Left ventricle myocardium superior (tissue), 1 donor: ENCODE measurements around the gene DRD3. TPM values are rescaled to one million over a fixed set of nuclear protein-coding genes. Genes with fewer than 3 reads are reported as not detected.

Source experiments
- ATAC-seq: fragments of 200-7000 bp; cut with Tn5 transposase; one replicate; pipeline ENCODE4 v1.9.1; 2020; ENCODE audit warnings: mild to moderate bottlenecking, moderate library complexity
- DNase-seq: peaks from one replicate; pipeline ENCODE4 v3.0.0-alpha.2; 2020
- intact Hi-C: fragments of 100-400 bp; cut with micrococcal nuclease; formaldehyde crosslinking; loops from one replicate; pipeline ENCODE4 v1.11.0; 2022
- total RNA-seq: library from RNA; stranded (reverse); fragmentation: NEBNext Ultra II Directional; extraction: Animal tissue kit (Norgen Biotek cat#: 25700); gene quantifications from one replicate; pipeline ENCODE4 v1.2.1, GENCODE V29; 2021
- donor health status: DM: no; HTN: yes; CAD: no; lungs with severe emphysema.

DRD3 gene
- total RNA-seq, 1 donor from 2014 or later = not detected

DNA sequence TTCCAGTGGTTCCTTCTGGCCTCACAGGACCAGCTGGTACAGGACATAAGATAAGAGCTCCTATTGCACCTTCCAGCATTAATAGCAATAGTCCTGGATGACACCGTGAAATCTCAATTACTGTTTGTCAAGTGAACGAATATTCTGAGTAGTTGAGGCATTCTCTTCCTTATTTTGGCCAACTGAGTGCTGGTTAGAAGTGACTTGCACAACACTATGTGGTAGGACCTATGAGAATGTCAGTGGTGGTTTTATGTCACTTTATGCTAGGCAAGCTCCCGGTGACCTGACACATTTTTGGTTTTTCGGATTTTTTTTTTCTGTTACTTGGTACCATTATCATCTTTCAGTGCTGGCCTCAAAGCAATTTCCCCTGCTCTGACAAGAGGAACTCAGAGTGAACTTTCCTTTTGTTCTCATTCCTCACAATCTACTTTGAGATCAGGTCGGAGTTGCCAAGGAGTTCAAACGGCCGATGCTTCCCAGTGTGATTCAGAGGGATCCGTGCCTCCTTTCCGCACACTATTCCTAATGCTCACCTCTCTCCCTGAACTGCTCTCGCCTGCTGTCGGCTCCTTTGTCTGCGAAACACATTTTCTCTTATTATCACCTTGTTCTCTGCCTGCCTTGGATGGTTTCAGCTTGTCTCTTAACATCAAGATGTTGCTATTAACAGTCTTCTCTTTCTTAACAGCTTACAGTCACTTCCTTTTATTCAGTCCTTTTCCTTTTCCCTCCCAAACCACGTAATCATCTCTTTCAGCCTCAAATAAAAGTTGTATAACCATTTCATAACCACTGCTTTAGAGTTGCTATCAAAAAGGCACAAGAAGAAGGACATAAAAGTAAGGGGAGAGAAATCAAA, 86.5 kb downstream of the DRD3 start:
- intact Hi-C loops = no loop called here
- ATAC-seq (peak; percentile 29), DNase-seq (no peak)

DNA sequence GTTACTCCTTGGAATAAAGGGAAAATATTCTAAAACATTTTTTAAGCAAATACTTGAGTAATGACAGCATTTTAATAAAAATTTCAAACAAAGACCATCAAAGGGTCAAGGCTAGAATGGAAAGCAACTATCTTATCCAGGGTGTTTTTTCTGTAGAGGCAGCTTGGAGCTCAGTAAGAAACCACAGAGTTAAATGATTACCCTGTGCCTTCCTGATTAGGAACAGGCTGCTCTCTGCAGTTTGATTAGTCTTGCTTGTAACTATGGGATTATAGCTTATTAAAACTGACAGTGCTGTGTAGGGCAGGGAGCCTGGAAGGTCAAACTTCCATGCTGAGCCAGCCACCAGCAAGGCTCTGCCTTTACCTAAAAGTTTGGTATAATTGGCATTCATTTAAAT, 89.2 kb downstream of the DRD3 start:
- ATAC-seq (no peak), DNase-seq (no peak)
- intact Hi-C loops = no loop called here

DNA sequence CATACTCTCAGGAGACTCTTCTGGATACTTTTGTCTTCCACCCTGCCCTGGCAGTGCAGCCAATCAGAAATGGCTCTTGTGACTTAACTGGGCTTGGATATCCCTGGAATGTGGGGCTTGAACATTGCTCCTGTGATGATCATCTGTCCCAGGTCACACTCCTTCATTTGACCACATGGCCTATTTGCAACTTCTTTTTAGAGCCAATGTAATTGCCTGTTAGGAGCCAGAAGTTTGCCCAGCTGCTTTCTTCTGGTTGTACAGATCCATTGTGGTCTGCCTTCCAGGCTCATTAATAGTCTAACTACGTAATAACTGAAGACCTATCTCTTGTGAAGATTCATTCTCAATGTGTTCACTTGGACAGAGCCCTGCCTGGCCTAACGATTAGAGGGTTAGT, 92.5 kb downstream of the DRD3 start:
- no peak for ATAC-seq
- intact Hi-C loops = no loop called here
- DNase-seq = no peak

- intact Hi-C loops = no loop called here
- ATAC-seq = no peak
- DNase-seq = no peak
Observed at GRCh38 chr3:114083112-114083511, 95.7 kb downstream of the DRD3 start.

DNA sequence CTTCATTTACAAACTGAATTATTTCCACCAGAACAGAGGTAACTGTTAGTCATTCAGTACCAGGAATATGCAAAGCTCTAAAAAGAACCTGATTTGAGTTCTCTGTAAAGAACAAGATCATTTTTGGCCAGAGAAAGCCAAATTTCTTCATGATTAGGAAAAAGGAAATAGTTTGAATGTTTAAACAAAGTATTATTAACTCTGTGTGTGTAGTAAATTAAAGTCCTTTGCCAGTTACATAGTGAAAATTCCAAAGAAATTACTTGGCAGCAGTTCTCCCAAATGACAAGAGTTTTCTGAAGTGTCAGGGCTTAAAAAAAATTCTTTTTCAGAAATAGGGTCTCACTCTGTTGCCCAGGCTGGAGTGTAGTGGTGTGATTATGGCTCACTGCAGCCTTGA, 97.8 kb downstream of the DRD3 start:
- no peak for ATAC-seq
- intact Hi-C loops = no loop called here
- no peak for DNase-seq

GRCh38 chr3:114080201-114080600, 98.7 kb downstream of the DRD3 start:
- no peak for DNase-seq
- intact Hi-C loops = no loop called here
- ATAC-seq = no peak

- intact Hi-C loops = no loop called here
- no peak for ATAC-seq
- no peak for DNase-seq
Observed at GRCh38 chr3:114079761-114080160, 99.1 kb downstream of the DRD3 start.

GRCh38 chr3:114078126-114078525, 100.7 kb downstream of the DRD3 start:
- intact Hi-C loops = no loop called here
- DNase-seq = no peak
- ATAC-seq = no peak

Other genes with a start within 250 kb of the DRD3 start
- 3.4 TPM for gene ZDHHC23, start 231.0 kb downstream of the DRD3 start, total RNA-seq
- gene CCDC191, start 122.5 kb downstream of the DRD3 start, total RNA-seq = 0.99 TPM
- 3.6 TPM for gene QTRT2, start 122.3 kb downstream of the DRD3 start, total RNA-seq
- not detected for gene ZNF80, start 58.5 kb upstream of the DRD3 start, total RNA-seq
- not detected for gene TIGIT, start 115.0 kb upstream of the DRD3 start, total RNA-seq